HG03064 (cell line): Measurements from ENCODE around the gene ZNF646.

ENCODE experiments used
- ATAC-seq: cut with Tn5 transposase; IDR thresholded peaks from one replicate; pipeline ENCODE4 v1.9.1; 2021; ENCODE audit warnings: low read depth; ENCODE audit not compliant: unreplicated experiment

ZNF646 gene

DNA sequence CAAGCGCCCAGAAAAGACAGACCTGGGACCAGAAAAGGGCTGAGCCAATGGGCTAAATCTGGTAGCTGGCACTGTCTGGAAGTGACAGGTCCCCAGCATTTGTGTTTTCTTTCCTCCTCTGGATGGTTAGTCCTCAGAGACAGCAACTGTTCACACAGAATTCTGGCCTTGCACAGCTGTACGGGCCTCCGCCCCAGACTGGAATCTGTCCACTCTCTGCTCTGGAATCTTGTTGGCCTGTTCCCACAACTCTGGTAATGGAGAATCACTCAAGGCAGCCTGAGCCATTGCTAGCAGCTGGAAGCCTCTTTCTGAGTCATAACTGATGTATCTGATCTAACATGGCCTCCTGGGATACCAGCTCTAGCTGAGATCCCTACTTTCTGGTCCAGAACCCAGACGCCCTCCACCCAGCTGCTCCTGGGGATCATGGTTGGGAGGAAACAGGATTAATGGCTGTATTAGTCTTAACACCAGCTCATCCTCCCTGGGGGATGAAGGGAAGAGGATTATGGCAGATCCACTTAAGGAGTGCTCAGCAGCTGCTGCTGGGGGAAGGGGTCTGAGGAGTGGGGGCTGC is 9.2 kb upstream of the ZNF646 start:
- ATAC-seq, result no peak

- no peak for ATAC-seq
These were observed 6.9 kb upstream of the ZNF646 start for GRCh38 chr16:31067342-31067741.

GRCh38 chr16:31071861-31072260 is 2.4 kb upstream of the ZNF646 start:
- no peak for ATAC-seq

- ATAC-seq, result peak; percentile 6
These were observed 1.6 kb upstream of the ZNF646 start for GRCh38 chr16:31072540-31073141.

DNA sequence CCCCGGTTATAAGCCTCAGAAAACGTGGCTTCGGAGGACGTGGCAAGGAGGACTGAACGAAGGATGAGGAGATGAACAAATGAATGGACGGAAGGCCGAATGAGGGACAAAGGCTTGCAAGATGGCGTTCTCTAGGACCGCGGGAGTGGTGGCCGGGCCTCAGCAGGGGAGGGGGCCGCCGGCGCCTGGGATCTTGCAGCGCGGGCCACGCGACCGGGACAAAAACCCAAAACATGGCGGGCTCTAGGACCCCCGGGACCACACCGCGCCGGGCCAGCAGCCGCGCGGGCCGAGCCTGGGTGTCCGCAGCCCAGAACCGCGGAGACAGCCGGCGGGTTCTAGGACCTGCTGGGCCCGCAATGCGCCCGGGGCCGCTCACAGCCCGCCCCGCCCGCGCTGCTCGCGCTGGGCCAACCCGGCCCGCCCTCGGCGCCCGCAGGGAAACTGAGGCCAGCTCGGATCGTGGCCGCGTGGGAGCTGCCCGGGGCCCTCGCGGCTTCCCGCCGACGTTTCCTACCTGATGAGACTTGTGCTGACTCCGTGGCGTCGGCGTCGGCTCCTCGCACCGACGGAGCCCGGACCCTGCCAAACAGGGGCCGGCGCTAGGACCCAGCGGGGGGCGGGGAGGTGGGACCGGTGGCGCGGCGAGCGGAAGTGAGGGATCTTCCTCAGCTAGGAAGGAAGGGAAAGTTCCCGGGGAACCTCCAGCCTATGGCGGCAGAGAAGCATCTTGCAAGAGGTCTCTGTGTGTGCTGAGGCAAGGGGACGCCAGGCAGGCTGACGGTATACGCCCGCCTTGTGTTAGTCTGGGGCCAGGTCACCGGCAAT is 866 bp upstream of the ZNF646 start:
- ATAC-seq, result peak; percentile 50

DNA sequence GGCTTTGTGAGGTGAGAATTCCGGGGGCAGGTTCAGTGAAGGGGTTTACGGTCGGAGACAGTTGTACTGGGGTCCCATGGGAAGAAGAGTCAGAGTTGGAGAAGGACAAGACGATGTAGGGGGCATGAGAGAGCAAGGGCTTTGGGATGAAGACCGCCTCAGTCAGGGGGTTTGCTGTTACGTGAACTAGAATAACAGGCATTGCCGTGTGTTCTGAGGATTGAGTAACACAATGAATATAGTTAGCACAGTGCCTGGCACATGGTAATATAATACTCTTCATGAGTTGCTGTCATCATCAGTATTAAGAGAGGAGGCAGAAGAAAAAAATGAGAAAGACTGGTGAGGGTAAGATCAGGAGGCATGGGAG is 577 bp downstream of the ZNF646 start:
- ATAC-seq, result no peak

DNA sequence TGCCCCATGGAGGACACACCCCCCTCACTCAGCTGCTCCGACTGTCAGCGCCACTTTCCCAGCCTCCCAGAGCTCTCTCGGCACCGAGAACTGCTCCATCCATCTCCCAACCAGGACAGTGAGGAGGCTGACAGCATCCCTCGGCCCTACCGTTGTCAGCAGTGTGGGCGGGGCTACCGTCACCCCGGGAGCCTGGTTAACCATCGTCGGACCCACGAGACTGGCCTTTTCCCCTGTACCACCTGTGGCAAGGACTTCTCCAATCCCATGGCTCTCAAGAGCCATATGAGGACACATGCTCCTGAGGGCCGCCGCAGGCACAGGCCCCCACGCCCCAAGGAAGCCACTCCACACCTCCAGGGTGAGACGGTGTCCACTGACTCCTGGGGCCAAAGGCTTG is 2.1 kb downstream of the ZNF646 start:
- no peak for ATAC-seq

GRCh38 chr16:31077024-31077423 is 2.8 kb downstream of the ZNF646 start:
- no peak for ATAC-seq

- no peak for ATAC-seq
These were observed 3.6 kb downstream of the ZNF646 start for GRCh38 chr16:31077592-31078396.

- ATAC-seq, result no peak
These were observed 4.5 kb downstream of the ZNF646 start for GRCh38 chr16:31078597-31079341.

GRCh38 chr16:31079342-31079944 is 5.2 kb downstream of the ZNF646 start:
- no peak for ATAC-seq

DNA sequence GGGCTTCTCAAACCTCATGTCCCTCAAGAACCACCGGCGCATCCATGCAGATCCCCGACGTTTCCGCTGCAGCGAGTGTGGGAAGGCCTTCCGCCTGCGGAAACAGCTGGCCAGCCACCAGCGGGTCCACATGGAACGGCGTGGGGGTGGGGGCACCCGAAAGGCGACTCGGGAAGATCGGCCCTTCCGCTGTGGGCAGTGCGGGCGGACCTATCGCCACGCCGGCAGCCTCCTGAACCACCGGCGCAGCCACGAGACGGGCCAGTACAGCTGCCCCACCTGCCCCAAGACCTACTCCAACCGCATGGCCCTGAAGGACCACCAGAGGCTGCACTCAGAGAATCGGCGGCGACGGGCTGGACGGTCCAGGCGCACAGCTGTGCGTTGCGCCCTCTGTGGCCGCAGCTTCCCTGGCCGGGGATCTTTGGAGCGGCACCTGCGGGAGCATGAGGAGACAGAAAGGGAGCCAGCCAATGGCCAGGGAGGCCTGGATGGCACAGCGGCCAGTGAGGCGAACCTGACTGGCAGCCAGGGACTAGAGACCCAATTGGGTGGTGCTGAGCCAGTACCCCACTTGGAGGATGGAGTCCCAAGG is 5.9 kb downstream of the ZNF646 start:
- ATAC-seq, result no peak

DNA sequence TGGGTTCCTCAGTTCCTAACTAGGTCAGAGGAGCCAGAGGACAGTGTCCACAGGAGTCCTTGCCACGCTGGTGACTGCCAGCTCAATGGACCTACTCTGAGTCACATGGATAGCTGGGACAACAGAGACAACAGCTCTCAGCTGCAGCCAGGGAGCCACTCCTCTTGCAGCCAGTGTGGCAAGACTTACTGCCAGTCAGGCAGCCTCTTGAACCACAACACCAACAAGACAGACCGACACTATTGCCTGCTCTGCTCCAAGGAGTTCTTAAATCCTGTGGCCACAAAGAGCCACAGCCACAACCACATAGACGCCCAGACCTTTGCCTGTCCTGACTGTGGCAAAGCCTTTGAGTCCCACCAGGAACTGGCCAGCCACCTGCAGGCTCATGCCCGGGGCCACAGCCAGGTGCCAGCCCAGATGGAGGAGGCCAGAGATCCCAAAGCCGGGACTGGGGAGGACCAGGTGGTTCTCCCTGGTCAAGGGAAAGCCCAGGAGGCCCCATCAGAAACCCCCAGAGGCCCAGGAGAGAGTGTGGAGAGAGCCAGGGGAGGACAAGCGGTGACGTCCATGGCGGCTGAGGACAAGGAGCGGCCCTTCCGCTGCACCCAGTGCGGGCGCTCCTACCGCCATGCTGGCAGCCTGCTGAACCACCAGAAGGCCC is 6.7 kb downstream of the ZNF646 start:
- ATAC-seq, result no peak

DNA sequence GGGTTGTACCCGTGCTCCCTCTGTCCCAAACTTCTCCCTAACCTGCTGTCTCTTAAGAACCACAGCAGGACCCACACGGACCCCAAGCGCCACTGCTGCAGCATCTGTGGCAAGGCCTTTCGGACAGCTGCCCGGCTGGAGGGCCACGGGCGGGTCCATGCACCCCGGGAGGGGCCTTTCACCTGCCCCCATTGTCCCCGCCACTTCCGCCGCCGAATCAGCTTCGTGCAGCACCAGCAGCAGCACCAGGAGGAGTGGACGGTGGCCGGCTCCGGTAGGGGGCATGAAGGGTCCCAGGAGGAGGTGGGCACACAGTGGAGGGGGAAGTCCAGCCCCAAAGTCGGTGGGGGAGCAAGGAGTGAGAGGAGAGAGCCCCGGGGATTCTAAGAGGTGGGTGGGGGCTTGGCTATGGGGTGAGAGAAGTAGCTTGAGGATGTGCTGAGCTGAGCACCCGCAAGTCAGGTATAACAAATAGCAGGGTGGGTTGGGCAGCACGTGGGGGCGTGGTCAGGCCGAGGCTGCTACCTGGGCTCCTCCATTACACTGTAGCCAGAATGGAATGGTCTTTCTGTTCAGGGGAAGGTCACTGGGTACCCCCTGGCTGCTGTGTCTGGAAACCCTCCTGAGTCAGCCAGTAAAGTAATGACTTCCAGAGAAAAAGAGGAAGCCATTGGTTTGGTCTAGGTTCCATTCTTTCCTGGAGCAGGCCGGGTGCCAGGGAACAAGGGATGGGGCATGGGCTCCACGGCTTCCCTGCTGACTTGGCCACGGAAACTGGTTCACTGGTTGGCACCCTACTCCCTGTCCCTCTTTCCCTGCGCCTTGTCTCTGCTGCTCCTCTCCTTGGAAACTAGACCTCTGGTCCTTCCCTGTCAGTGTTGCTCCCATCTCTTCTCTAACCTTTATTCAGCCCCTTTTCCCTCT is 7.5 kb downstream of the ZNF646 start:
- ATAC-seq, result no peak

DNA sequence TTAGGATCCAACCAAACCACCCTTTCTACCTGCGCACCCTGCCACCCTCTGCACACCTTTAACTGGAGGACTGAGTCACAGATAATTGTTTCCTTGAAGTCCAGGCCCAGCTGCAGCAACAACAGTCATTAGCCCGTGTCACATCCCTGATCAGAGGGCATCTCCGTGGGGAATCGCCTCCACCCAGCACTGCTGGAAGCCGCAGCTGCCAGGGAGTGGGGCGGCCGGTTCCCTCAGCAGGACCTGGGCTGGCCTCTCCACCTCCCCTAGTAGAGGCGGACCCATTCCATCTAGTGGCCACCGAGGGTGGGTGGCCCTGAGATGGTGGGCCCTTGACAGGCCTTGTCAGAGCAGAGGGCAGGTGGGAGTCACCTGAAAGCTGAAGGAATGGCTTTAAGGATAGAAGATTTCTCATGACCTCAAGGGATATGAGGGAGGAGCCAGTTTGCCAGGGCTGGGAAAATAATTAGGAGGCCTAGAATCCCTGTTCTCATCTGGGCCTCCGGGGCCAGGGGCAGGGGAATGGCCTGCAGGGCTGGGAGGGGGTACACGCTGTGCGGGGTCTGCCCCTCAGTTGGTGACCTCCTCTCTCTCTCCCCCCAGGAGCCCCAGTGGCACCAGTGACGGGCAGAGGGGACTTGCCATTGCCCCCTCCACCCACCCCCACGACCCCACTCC is 8.3 kb downstream of the ZNF646 start:
- no peak for ATAC-seq

GRCh38 chr16:31083081-31083480 is 8.9 kb downstream of the ZNF646 start:
- ATAC-seq, result no peak

DNA sequence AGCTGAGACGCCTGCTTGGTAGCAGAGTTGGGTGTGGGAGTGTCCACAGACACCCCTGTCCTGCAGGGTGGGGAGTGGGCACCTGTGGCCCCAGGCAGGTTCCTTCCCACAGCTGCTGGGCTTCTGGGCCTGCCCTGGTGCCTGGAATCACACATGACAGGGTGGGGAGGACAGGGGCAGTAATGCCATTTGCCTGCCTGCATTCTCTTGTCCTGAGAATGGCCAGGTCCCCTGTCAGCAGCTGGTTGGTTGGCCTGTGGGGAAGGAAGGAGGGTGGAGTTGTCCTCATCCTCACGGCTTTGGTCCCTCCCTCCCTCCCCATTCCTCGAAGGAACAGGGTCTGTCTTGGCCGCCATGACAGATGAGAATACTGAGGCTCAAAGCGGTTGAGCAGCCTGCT is 9.3 kb downstream of the ZNF646 start:
- ATAC-seq, result no peak

DNA sequence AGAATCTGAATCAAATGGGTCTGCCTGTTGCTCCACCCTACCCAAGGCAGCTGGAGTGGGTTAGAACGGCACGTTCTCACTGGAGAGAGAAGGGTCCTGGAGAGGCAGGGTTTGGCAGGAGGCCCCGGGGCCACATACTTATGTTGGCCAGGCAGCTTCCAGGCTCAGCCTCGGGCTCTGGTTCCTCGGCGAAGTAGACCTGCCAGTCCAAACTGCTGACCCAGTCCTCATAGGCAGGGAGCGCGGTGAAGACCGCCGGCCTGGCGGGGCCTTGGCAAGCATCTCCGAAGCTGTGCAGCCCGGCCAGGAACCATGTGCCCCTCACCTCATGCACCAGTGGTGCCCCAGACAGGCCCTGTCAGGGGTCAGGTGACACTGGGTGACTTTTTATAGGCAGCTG is 9.8 kb downstream of the ZNF646 start:
- no peak for ATAC-seq
